ENCODE results near the gene CRADD. TPM values are rescaled to one million over a fixed set of nuclear protein-coding genes. Genes with fewer than 3 reads are reported as not detected.

CRADD gene
- total and polyA plus RNA-seq, 2 of the 4 experiments (the other 2 are of a cell fraction), result 11.1 to 14.0 TPM

DNA sequence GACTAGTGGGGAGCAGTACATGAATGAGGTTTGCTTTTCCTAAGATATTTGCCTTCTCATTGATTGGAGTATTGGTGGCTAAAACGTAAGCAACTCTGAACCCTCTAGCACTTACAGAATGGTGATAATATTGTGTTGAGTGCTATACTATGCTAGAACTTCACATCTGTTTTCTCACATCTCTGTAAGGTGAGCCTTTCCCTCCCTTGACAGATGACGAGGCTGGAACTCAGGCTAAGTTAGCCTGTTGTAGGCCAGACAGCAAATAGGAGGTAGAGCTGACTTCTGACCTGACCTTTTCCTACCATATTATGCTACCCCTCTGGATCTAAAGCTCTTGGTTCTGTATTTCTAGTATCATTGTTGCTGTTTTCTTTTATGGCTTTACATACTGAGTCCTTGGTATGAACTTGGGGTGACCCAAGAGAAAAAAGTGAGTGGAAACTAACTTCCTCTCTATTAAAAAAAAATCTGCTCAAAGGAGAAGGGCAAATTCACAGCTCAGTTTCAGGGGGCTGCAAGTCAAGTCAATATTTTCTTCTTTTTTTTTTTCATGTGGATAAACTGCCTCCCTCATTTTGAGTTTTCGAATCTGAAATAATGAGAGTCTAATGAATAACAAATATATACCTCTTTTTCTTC lies 85.9 kb downstream of the CRADD start:
- TF ChIP-seq CHD1 (IDR thresholded peaks at IDR 0.05; ENCODE audit: low read depth, low read length) (no peak), RAD21 (IDR thresholded peaks at IDR 0.05; ENCODE audit: low read length) (no peak), MAZ (IDR thresholded peaks at IDR 0.05; ENCODE audit: borderline replicate concordance, low read depth, low read length) (no peak), FOS (IDR thresholded peaks at IDR 0.05; ENCODE audit: low read depth, low read length) (no peak)
- TF ChIP-seq, protein P1, sequence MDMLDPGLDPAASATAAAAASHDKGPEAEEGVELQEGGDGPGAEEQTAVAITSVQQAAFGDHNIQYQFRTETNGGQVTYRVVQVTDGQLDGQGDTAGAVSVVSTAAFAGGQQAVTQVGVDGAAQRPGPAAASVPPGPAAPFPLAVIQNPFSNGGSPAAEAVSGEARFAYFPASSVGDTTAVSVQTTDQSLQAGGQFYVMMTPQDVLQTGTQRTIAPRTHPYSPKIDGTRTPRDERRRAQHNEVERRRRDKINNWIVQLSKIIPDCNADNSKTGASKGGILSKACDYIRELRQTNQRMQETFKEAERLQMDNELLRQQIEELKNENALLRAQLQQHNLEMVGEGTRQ (IDR thresholded peaks at IDR 0.05; ENCODE audit: low read depth, low read length), result no peak
- Histone ChIP-seq H3K14ac (replicated peaks; ENCODE audit: low read depth, low read length) (no peak overlapping the region), H3K4me3 (ENCODE audit: insufficient read depth, low read depth, low read length) (no peak overlapping the region), H3K4me2 (ENCODE audit: low read depth, low read length) (no peak overlapping the region), H3K27ac (ENCODE audit: insufficient read depth, low read length) (no peak overlapping the region), H4K5ac (ENCODE audit: low read depth, low read length) (no peak overlapping the region), H3K4me1 (ENCODE audit: control insufficient read depth, insufficient read depth, low read length) (peaks cover 11% of the 10 kb centered on the region), H2BK20ac (ENCODE audit: low read depth, low read length) (peak overlapping the region; percentile 10; the same call in 1 of the 2 replicates), H2AK9ac (replicated peaks; ENCODE audit: low read depth, low read length, poor library complexity) (no peak overlapping the region), H3K27me3 (ENCODE audit: control insufficient read depth, insufficient read depth, low read length) (no peaks in the 10 kb centered on the region), H2BK15ac (ENCODE audit: low read depth, low read length) (peak overlapping the region; percentile 42; the same call in 1 of the 3 replicates), H3K56ac (ENCODE audit: extremely low read depth, insufficient read depth, low read length) (no peak overlapping the region), H3K36me3 (ENCODE audit: control insufficient read depth, insufficient read depth, low read length) (no peaks in the 10 kb centered on the region), H3K18ac (ENCODE audit: low read depth, low read length) (no peak overlapping the region), H2AK5ac (ENCODE audit: low read depth, low read length) (peak overlapping the region; percentile 73; the same call in 1 of the 2 replicates), H3K9me3 (ENCODE audit: control insufficient read depth, insufficient read depth, low read length) (no peaks in the 10 kb centered on the region), H2BK120ac (ENCODE audit: low read depth, low read length) (peak overlapping the region; percentile 1; the same call in 1 of the 2 replicates), H3K9me1 (ENCODE audit: insufficient read depth, low read length) (peaks cover 10% of the 10 kb centered on the region), H3K79me1 (ENCODE audit: low read depth in 1 of 2, low read length in 2 of 2) (peaks cover 9 to 17% of the 10 kb centered on the region in 2 experiments; a peak in 3 of 4 replicates), H4K20me1 (ENCODE audit: insufficient read depth, low read length) (no peaks in the 10 kb centered on the region), H4K91ac (ENCODE audit: insufficient read depth, low read depth, low read length) (peak overlapping the region; percentile 19; the same call in 1 of the 2 replicates), H2BK5ac (ENCODE audit: low read depth, low read length, poor library complexity, severe bottlenecking) (no peak overlapping the region), H2AFZ (replicated peaks; ENCODE audit: low read length, poor library complexity) (no peak overlapping the region), H3K4ac (ENCODE audit: low read depth, low read length) (peak overlapping the region; percentile 0; the same call in 1 of the 2 replicates), H3K9ac (ENCODE audit: low read depth, low read length) (no peak overlapping the region), H3K23ac (ENCODE audit: low read depth, low read length) (no peak overlapping the region), H4K8ac (ENCODE audit: low read depth in 2 of 2, low read length in 2 of 2) (peak overlapping the region in 1 of 2 experiments; percentile 19; a peak in 1 of 4 replicates)
- intact Hi-C loops (cut with micrococcal nuclease), result no loop called here
- BruUV-seq (replicated peaks), result no TSS peak
- POLR2A ChIA-PET (ENCODE audit: unreplicated experiment), result no interaction called here
- dilution Hi-C loops (cut with HindIII; ENCODE audit: low sequenced_read_pairs, unreplicated experiment), result no loop called here
- CTCF ChIA-PET, result interaction anchor here (0.6 to 1.7 kb wide), 7 partner anchors 11 to 1987 kb away, joined by 3 to 6 read pairs (median 3); no protein-coding TSS in a partner anchor
- ATAC-seq (ENCODE audit: low read depth) (no peak), DNase-seq (no peak)
- no CpG with 5 or more reads among the region's 3 CpGs for WGBS, 2 experiments (ENCODE audit: extremely low coverage in 2 of 2, insufficient read length in 1 of 2)
- in situ Hi-C loops (cut with MboI; ENCODE audit: low sequenced_read_pairs), result no loop called here

Data from IMR-90 (cell line).